CD4-positive, alpha-beta T cell (primary cell): ENCODE results near the gene PKDREJ. TPM values are rescaled to one million over a fixed set of nuclear protein-coding genes. Genes with fewer than 3 reads are reported as not detected.

ENCODE experiments used
- ATAC-seq: fragments of 200-7000 bp; cut with Tn5 transposase; one replicate; pipeline ENCODE4 v1.10.0; 2022; ENCODE audit warnings: mild to moderate bottlenecking; ENCODE audit not compliant: poor library complexity
- CTCF ChIA-PET: fragments of 350-600 bp; sonication (Branson Sonifier 250); formaldehyde crosslinking; loops from one replicate; lab custom pipeline; 2021; ENCODE audit warnings: antibody characterized with exemption, inconsistent platforms; lab: Charles Lee
- POLR2A ChIA-PET: fragments of 350-600 bp; sonication (Branson Sonifier 250); formaldehyde crosslinking; loops from one replicate; lab custom pipeline; 2021; ENCODE audit warnings: antibody characterized with exemption, inconsistent platforms; lab: Charles Lee
- DNase-seq, 14 experiments: peaks; one replicate each; pipeline ENCODE4 v3.0.0-alpha.2; 2013 to 2020; ENCODE audit warnings: mixed read lengths in 2 of 14
- H3K27ac ChIP-seq, 2 donors: one replicate each; pipeline versions ENCODE4 v1.5.1 to v1.7.0; 2013; ENCODE audit warnings: low read length in 2 of 2, low read depth in 1 of 2, mild to moderate bottlenecking in 1 of 2
- H3K27me3 ChIP-seq, 2 experiments: 1 replicate in 1 of 2; 2 replicates in 1 of 2; pipeline versions ENCODE4 v1.6.1 to v1.7.0; 2013; ENCODE audit warnings: low read length in 2 of 2, control low read depth in 1 of 2, mild to moderate bottlenecking in 1 of 2, moderate library complexity in 1 of 2; ENCODE audit not compliant: insufficient read depth in 2 of 2, control insufficient read depth in 1 of 2
- H3K36me3 ChIP-seq: one replicate; pipeline ENCODE4 v1.6.1; 2013; ENCODE audit warnings: low read length, control low read depth; ENCODE audit not compliant: insufficient read depth
- H3K4me1 ChIP-seq: one replicate; pipeline ENCODE4 v1.6.1; 2013; ENCODE audit warnings: low read length, control low read depth; ENCODE audit not compliant: insufficient read depth
- H3K4me3 ChIP-seq: one replicate; pipeline ENCODE4 v1.5.1; 2013; ENCODE audit warnings: mild to moderate bottlenecking, low read length, moderate library complexity
- H3K9me3 ChIP-seq, 2 experiments: 1 replicate in 1 of 2; 2 replicates in 1 of 2; pipeline versions ENCODE4 v1.6.1 to v1.7.0; 2013; ENCODE audit warnings: low read length in 2 of 2, mild to moderate bottlenecking in 2 of 2, control low read depth in 1 of 2, moderate library complexity in 1 of 2; ENCODE audit not compliant: control insufficient read depth in 1 of 2, insufficient read depth in 1 of 2
- H3K27ac Mint-ChIP-seq: one replicate; pipeline ENCODE4 v1.8.0; 2020; ENCODE audit warnings: mixed read lengths
- H3K27me3 Mint-ChIP-seq: one replicate; pipeline ENCODE4 v1.8.0; 2021; ENCODE audit warnings: mixed read lengths
- H3K36me3 Mint-ChIP-seq: one replicate; pipeline ENCODE4 v1.8.0; 2021; ENCODE audit warnings: low read depth, mixed read lengths
- H3K4me1 Mint-ChIP-seq: one replicate; pipeline ENCODE4 v1.8.0; 2021; ENCODE audit warnings: low read depth, mixed read lengths
- H3K4me3 Mint-ChIP-seq: one replicate; pipeline ENCODE4 v1.8.0; 2020; ENCODE audit warnings: mild to moderate bottlenecking, mixed read lengths
- H3K9me3 Mint-ChIP-seq: one replicate; pipeline ENCODE4 v1.8.0; 2020; ENCODE audit warnings: mixed read lengths
- intact Hi-C, 2 experiments: fragments of 100-400 bp; cut with DNase I in 1 of 2; cut with micrococcal nuclease in 1 of 2; formaldehyde crosslinking; loops; one replicate each; pipeline versions ENCODE4 v1.15.1 to v1.9.0; 2023 to 2025; cut with DNase I, micrococcal nuclease
- total RNA-seq, 174 experiments: library from RNA in 2 of 174; stranded (reverse) in 2 of 174; gene quantifications; one replicate each; pipeline ENCODE4 v1.2.3 and lab custom pipeline; 2021 to 2026
- TF ChIP-seq, protein P1 (sequence below): fragments of 200-600 bp; IDR thresholded peaks from one replicate; pipeline ENCODE4 v1.8.0; 2022; ENCODE audit warnings: antibody characterized with exemption, mild to moderate bottlenecking

PKDREJ gene
- total RNA-seq, 2 experiments from 2014 or later = not detected

GRCh38 chr22:46233231-46233630 lies 29.9 kb downstream of the PKDREJ start:
- peaks cover 12% of the 10 kb centered on the region for H3K36me3 Mint-ChIP-seq
- ChIA-PET CTCF (no interaction called here), POLR2A (no interaction called here)
- intact Hi-C loops = no loop called here
- no peaks in the 10 kb centered on the region for H3K27me3 Mint-ChIP-seq
- no peak overlapping the region for H3K27ac Mint-ChIP-seq
- Histone ChIP-seq H3K27me3 (no peaks in the 10 kb centered on the region), H3K36me3 (peaks cover 22% of the 10 kb centered on the region), H3K4me3 (no peak overlapping the region), H3K9me3 (peaks cover 0 to 8% of the 10 kb centered on the region in 2 experiments), H3K4me1 (no peaks in the 10 kb centered on the region), H3K27ac (no peak overlapping the region)
- no peaks in the 10 kb centered on the region for H3K9me3 Mint-ChIP-seq
- H3K4me3 Mint-ChIP-seq = no peak overlapping the region
- TF ChIP-seq, protein P1, sequence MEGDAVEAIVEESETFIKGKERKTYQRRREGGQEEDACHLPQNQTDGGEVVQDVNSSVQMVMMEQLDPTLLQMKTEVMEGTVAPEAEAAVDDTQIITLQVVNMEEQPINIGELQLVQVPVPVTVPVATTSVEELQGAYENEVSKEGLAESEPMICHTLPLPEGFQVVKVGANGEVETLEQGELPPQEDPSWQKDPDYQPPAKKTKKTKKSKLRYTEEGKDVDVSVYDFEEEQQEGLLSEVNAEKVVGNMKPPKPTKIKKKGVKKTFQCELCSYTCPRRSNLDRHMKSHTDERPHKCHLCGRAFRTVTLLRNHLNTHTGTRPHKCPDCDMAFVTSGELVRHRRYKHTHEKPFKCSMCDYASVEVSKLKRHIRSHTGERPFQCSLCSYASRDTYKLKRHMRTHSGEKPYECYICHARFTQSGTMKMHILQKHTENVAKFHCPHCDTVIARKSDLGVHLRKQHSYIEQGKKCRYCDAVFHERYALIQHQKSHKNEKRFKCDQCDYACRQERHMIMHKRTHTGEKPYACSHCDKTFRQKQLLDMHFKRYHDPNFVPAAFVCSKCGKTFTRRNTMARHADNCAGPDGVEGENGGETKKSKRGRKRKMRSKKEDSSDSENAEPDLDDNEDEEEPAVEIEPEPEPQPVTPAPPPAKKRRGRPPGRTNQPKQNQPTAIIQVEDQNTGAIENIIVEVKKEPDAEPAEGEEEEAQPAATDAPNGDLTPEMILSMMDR = no peak
- no peaks in the 10 kb centered on the region for H3K4me1 Mint-ChIP-seq
- ATAC-seq (no peak), DNase-seq (peak in 2 of 14 experiments; percentile 14 to 34)

DNA sequence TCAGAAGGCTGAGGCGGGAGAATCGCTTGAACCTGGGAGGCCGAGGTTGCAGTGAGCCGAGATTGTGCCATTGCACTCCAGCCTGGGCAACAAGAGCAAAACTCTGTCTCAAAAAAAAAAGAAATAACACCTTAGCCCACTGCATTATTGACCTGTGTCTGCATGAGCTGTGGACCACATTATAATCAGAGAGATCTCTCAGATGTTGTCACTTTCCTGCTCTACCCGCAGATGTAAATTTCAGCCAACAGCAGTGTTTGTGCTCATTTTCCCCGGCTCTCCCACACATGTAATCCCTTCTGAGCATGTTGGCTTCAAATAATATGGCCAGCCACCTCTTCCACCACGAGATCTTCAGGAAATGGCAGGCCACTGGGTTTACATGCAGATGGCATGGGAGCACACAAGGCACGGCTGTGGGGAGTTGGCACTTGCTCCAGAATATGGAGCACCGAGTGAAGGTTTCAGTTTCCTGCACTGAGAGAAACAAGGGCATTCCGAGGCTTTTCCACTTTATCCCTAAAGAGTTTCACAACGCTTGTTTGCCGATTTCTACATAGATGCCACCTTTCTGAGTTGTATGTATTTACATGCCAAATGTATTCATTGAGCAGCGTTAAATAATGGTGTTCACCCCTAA lies 32.8 kb downstream of the PKDREJ start:
- Mint-ChIP-seq H3K36me3 (peaks cover 5% of the 10 kb centered on the region), H3K27ac (no peak overlapping the region), H3K9me3 (no peaks in the 10 kb centered on the region), H3K4me3 (no peak overlapping the region), H3K27me3 (no peaks in the 10 kb centered on the region), H3K4me1 (no peaks in the 10 kb centered on the region)
- Histone ChIP-seq H3K27me3 (no peaks in the 10 kb centered on the region), H3K36me3 (peaks cover 11% of the 10 kb centered on the region), H3K27ac (no peak overlapping the region), H3K9me3 (no peaks in the 10 kb centered on the region), H3K4me1 (no peaks in the 10 kb centered on the region), H3K4me3 (no peak overlapping the region)
- intact Hi-C loops = no loop called here
- ChIA-PET CTCF (no interaction called here), POLR2A (no interaction called here)
- DNase-seq (no peak), ATAC-seq (no peak)
- TF ChIP-seq, protein P1 = no peak

GRCh38 chr22:46229701-46230100 lies 33.4 kb downstream of the PKDREJ start:
- no peak for DNase-seq
- POLR2A ChIA-PET = no interaction called here

More at GRCh38 chr22:46229701-46230100, 33.4 kb downstream of the PKDREJ start:
- Histone ChIP-seq H3K4me3 (no peak overlapping the region), H3K9me3 (no peaks in the 10 kb centered on the region), H3K27me3 (no peaks in the 10 kb centered on the region), H3K4me1 (no peaks in the 10 kb centered on the region), H3K27ac (no peak overlapping the region), H3K36me3 (peaks cover 7% of the 10 kb centered on the region)
- CTCF ChIA-PET = no interaction called here
- H3K27me3 Mint-ChIP-seq = no peaks in the 10 kb centered on the region
- no peak for ATAC-seq
- intact Hi-C loops = no loop called here
- no peaks in the 10 kb centered on the region for H3K9me3 Mint-ChIP-seq
- peaks cover 5% of the 10 kb centered on the region for H3K36me3 Mint-ChIP-seq
- no peaks in the 10 kb centered on the region for H3K4me1 Mint-ChIP-seq
- TF ChIP-seq, protein P1 = no peak
- no peak overlapping the region for H3K4me3 Mint-ChIP-seq
- no peak overlapping the region for H3K27ac Mint-ChIP-seq
